Lower leg skin (tissue), 4 donors: Measurements from ENCODE around the gene KRABD2.

Experiments used
- DNase-seq, 2 donors: peaks; one replicate each; pipeline ENCODE4 v3.0.0-alpha.2; 2019; ENCODE audit warnings: low spot score in 2 of 2
- H3K4me3 ChIP-seq: fragments of 200-600 bp; sonication (generic); 2 replicates; pipeline ENCODE4 v1.5.1; 2017; ENCODE audit warnings: mild to moderate bottlenecking, low read depth; ENCODE audit not compliant: poor library complexity, severe bottlenecking
- POLR2A ChIP-seq, 2 donors: fragments of 450-650 bp; IDR thresholded peaks; one replicate each; pipeline ENCODE4 v1.6.1; 2016 to 2017; ENCODE audit warnings: antibody characterized with exemption in 2 of 2, mild to moderate bottlenecking in 1 of 2, moderate library complexity in 1 of 2
- WGBS, 2 donors: methylation state at CpG; one replicate each; pipeline ENCODE4 v1.1.5; 2018; 5-methylcytosine and 5-hydroxymethylcytosine counted together
- intact Hi-C: fragments of 100-400 bp; cut with DNase I; formaldehyde crosslinking; loops from one replicate; pipeline ENCODE4 v1.15.0; 2023; ENCODE audit warnings: low total_unique reads
- TF ChIP-seq, protein P1 (sequence below), 3 donors: fragments of 450-650 bp; IDR thresholded peaks; one replicate each; pipeline ENCODE4 v1.5.1; 2016; ENCODE audit warnings: antibody characterized with exemption in 3 of 3, mild to moderate bottlenecking in 3 of 3, moderate library complexity in 2 of 3

The KRABD2 gene

DNA sequence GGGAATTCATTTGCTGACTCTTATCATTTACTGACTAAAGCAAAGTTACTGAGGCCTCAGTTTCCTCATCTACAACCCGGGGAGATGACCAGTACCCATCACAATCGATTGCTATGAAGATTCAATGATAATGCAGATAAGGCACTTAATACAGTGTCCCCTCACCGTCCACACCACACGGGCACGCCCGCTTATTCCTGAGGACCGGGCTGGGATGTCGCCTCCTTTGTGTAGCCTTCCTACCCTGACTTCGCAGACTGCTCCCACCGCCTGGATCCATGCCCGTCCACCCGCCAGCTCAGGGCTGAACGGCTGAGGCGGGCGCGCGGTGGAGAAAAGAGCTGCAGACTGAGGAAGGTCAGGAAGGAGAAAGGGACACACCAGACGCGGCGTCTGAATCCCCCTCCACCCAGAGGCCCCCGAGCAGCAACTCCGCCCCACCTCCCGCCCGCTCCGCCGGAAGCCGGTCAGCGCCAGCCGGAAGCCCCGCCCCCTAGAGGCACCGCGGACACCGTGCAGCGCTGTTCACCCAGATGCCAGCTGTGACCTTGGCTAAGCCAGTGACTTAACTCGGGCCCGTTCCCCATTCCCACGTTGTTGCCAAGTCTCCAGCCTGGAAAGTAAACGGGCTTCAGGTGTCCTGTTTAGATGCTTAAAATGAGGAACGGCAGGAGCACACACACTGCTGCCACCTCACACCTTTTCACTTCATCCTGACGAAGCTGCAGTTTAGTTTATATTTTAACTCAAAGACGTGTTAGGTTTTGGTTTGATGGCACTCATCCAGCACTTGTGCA is at the start of gene KRABD2:
TSS of gene KRABD2 (minus strand) at position 434 of the 797 bp plus-strand sequence.
- peak; percentile 77 to 97 for DNase-seq
- peak within 1 kb of the TSS; percentile 73 for H3K4me3 ChIP-seq
- no peak for TF ChIP-seq POLR2A (IDR thresholded peaks at IDR 0.05)
- TF ChIP-seq, protein P1, sequence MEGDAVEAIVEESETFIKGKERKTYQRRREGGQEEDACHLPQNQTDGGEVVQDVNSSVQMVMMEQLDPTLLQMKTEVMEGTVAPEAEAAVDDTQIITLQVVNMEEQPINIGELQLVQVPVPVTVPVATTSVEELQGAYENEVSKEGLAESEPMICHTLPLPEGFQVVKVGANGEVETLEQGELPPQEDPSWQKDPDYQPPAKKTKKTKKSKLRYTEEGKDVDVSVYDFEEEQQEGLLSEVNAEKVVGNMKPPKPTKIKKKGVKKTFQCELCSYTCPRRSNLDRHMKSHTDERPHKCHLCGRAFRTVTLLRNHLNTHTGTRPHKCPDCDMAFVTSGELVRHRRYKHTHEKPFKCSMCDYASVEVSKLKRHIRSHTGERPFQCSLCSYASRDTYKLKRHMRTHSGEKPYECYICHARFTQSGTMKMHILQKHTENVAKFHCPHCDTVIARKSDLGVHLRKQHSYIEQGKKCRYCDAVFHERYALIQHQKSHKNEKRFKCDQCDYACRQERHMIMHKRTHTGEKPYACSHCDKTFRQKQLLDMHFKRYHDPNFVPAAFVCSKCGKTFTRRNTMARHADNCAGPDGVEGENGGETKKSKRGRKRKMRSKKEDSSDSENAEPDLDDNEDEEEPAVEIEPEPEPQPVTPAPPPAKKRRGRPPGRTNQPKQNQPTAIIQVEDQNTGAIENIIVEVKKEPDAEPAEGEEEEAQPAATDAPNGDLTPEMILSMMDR (IDR thresholded peaks at IDR 0.05) = no peak
- intact Hi-C loops = no loop called here
- WGBS, 2 donors = 1% methylated on average over 34 to 39 of the region's 41 CpGs

DNA sequence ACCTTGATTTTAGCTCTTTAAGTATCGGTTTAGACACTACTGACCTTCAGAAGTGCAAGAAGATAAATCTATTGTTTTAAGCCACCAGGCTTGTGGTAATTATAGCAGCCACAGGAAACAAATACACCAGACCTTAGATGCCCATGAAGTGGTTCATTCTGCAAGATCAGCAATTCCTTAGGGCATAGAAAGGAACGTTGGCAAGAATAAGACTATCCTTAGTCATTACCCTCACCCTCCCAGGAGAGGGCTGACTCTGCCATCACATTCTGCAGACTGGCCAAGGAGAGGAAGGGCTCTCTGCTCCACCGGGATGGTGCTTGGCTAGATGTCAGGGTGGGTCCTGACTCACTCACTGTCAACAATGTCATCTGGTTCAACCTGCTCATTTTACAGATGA is 45.1 kb upstream of the KRABD2 start:
- TF ChIP-seq, protein P1 (IDR thresholded peaks at IDR 0.05) = no peak
- WGBS, 2 donors = 40 to 56% methylated on average over 3 of the region's 3 CpGs
- no peak overlapping the region for H3K4me3 ChIP-seq
- no peak for DNase-seq
- intact Hi-C loops = no loop called here

DNA sequence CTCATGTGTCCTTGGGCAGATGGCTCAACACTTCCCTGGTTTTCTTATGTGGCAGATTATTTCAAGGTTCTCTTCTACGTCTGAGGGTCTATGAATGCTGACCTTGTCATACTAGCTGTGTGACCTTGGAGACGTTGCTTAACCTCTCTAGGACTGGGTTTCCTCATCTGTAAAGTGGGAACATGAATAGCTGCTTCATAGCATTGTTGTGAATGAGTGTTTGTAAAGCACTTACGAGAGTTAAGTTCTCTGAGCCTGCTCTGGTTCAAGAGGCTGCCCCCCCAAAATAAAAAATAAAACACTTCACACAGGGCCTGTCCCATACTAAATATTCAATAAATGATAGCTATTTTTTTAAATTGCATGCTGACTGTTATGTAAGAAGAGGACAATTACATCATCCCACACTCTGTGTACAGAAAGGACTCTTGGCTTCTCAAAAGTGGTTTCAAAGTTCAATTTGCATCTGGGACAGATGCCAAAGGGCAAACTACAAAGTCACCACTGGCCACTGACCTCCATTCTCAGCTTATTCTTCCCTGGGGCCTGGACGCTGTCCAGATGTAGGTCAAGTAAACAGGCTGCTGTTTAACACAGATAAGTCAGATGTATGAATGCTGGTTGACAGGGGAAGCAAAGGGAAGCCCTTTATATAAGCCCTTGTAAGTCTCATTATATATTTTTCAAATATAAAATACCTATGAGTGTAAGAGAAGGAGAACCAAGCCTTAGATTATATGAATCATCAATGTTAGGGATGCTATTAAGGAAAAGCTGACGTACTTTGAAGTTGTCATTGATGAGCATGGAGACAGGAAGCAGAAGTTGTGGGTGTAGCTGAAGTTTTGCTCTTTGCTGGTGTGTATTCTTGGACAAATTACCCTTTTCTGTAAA is 43.8 kb upstream of the KRABD2 start:
- WGBS, 2 donors = 50 to 58% methylated on average over 5 of the region's 5 CpGs
- DNase-seq = no peak
- TF ChIP-seq, protein P1 (IDR thresholded peaks at IDR 0.05) = peak in 1 of 3 donors; percentile 41
- no peak for TF ChIP-seq POLR2A (IDR thresholded peaks at IDR 0.05)
- H3K4me3 ChIP-seq = no peak overlapping the region
- intact Hi-C loops = no loop called here

DNA sequence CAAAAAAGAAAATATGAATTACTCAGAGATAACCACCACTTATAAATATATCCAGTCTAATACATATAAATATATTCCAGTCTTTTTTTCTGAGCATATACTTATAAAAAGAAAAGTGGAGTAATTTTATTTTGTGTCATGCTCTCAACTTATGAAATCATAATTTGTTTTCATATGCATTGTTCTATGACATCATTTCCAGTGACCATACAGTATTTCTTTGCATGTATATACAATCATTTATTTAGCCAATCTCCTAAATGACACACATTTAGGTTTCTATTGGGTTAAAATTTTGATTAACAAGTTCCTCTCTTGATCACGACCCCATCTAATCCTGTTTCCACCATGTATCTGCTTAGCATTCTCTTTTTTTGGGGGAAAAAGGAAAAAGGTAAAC is 42.8 kb upstream of the KRABD2 start:
- intact Hi-C loops = loop anchor here (10.0 kb wide), 1 partner anchor 325 kb away; the partner anchor contains the start of gene CCDC42
- 64 to 67% methylated on average over 1 of the region's 1 CpG for WGBS, 2 donors
- TF ChIP-seq, protein P1 (IDR thresholded peaks at IDR 0.05) = no peak
- no peak for TF ChIP-seq POLR2A (IDR thresholded peaks at IDR 0.05)
- no peak overlapping the region for H3K4me3 ChIP-seq
- DNase-seq = no peak

- no peak for DNase-seq
- no peak overlapping the region for H3K4me3 ChIP-seq
- WGBS, 2 donors = 77 to 78% methylated on average over 1 of the region's 1 CpG
- TF ChIP-seq, protein P1 (IDR thresholded peaks at IDR 0.05) = no peak
- no peak for TF ChIP-seq POLR2A (IDR thresholded peaks at IDR 0.05)
- intact Hi-C loops = loop anchor here (10.0 kb wide), 1 partner anchor 326 kb away; the partner anchor contains the start of gene CCDC42
Observed at GRCh38 chr17:8418471-8418870, 42.0 kb upstream of the KRABD2 start.
